GM23338 (cell line): ENCODE measurements around the gene PNPLA2. TPM values are rescaled to one million over a fixed set of nuclear protein-coding genes. Genes with fewer than 3 reads are reported as not detected.

Source experiments
- ATAC-seq: fragments of 200-7000 bp; cut with Tn5 transposase; 3 replicates; pipeline ENCODE4 v1.9.1; 2020
- DNase-seq: peaks from one replicate; pipeline ENCODE4 v3.0.0-alpha.2; 2015; ENCODE audit warnings: low spot score
- H2AFZ ChIP-seq: fragments of 200-600 bp; sonication (generic); 2 replicates; pipeline ENCODE4 v1.8.0; 2016; ENCODE audit warnings: antibody characterized with exemption, mild to moderate bottlenecking, moderate library complexity
- H3F3A ChIP-seq: fragments of 200-600 bp; sonication (generic); replicated peaks from 2 replicates; pipeline ENCODE4 v1.8.0; 2017; ENCODE audit warnings: antibody characterized with exemption, mixed run types, low read depth
- H3K27ac ChIP-seq: fragments of 200-600 bp; sonication (generic); 2 replicates; pipeline ENCODE4 v1.6.1; 2016; ENCODE audit warnings: low read depth
- H3K27me3 ChIP-seq: fragments of 200-600 bp; sonication (generic); 2 replicates; pipeline ENCODE4 v1.8.0; 2016; ENCODE audit warnings: mild to moderate bottlenecking, mixed run types, moderate library complexity; ENCODE audit not compliant: insufficient read depth
- H3K36me3 ChIP-seq: fragments of 200-600 bp; sonication (generic); 2 replicates; pipeline ENCODE4 v1.8.0; 2016; ENCODE audit warnings: mild to moderate bottlenecking; ENCODE audit not compliant: insufficient read depth
- H3K4me1 ChIP-seq: fragments of 200-600 bp; sonication (generic); 2 replicates; pipeline ENCODE4 v1.8.0; 2016; ENCODE audit warnings: mild to moderate bottlenecking, moderate library complexity; ENCODE audit not compliant: insufficient read depth
- H3K4me2 ChIP-seq: fragments of 200-600 bp; sonication (generic); 2 replicates; pipeline ENCODE4 v1.7.1; 2017; ENCODE audit warnings: mixed run types
- H3K4me3 ChIP-seq: fragments of 200-600 bp; sonication (generic); 2 replicates; pipeline ENCODE4 v1.6.1; 2016; ENCODE audit warnings: mixed run types
- H3K79me2 ChIP-seq: fragments of 200-600 bp; sonication (generic); replicated peaks from 2 replicates; pipeline ENCODE4 v1.8.0; 2017; ENCODE audit warnings: mild to moderate bottlenecking; ENCODE audit not compliant: insufficient read depth
- H3K9me2 ChIP-seq: fragments of 200-600 bp; sonication (generic); 2 replicates; pipeline ENCODE4 v1.8.0; 2017; ENCODE audit not compliant: insufficient read depth
- H4K20me1 ChIP-seq: fragments of 200-600 bp; sonication (generic); replicated peaks from 2 replicates; pipeline ENCODE4 v1.8.0; 2017; ENCODE audit warnings: mild to moderate bottlenecking; ENCODE audit not compliant: insufficient read depth
- H3K27ac Mint-ChIP-seq: 2 replicates; pipeline ENCODE4 v1.8.0; 2020; ENCODE audit warnings: inconsistent platforms, mild to moderate bottlenecking, moderate library complexity, mixed read lengths
- H3K27me3 Mint-ChIP-seq: 3 replicates; pipeline ENCODE4 v1.8.0; 2022; ENCODE audit warnings: low read depth, mild to moderate bottlenecking, moderate library complexity, mixed read lengths, inconsistent platforms; ENCODE audit not compliant: insufficient read depth, poor library complexity
- H3K36me3 Mint-ChIP-seq: 3 replicates; pipeline ENCODE4 v1.8.0; 2021; ENCODE audit warnings: low read depth, mild to moderate bottlenecking, inconsistent platforms, moderate library complexity, mixed read lengths
- H3K4me1 Mint-ChIP-seq: 3 replicates; pipeline ENCODE4 v1.8.0; 2020; ENCODE audit warnings: mild to moderate bottlenecking, inconsistent platforms, mixed read lengths
- H3K4me3 Mint-ChIP-seq: 3 replicates; pipeline ENCODE4 v1.8.0; 2021; ENCODE audit warnings: moderate library complexity, mild to moderate bottlenecking, inconsistent platforms, mixed read lengths
- H3K9me3 Mint-ChIP-seq: 3 replicates; pipeline ENCODE4 v1.8.0; 2020; ENCODE audit warnings: moderate library complexity, mild to moderate bottlenecking, inconsistent platforms, mixed read lengths
- CREB1 ChIP-seq: fragments of 250-450 bp; sonication (Bioruptor Pico); IDR thresholded peaks from 2 replicates; pipeline ENCODE4 v1.5.0; 2020; ENCODE audit warnings: low read depth, mild to moderate bottlenecking, moderate library complexity
- ETS1 ChIP-seq: IDR thresholded peaks from 2 replicates; pipeline ENCODE4 v1.6.1; 2016; ENCODE audit warnings: antibody characterized with exemption
- EZH2 ChIP-seq: fragments of 200-600 bp; sonication (generic); IDR thresholded peaks from one replicate; pipeline ENCODE4 v1.8.0; 2017; ENCODE audit warnings: antibody characterized with exemption, mild to moderate bottlenecking, low read depth; ENCODE audit not compliant: unreplicated experiment
- EZH2phosphoT487 ChIP-seq: fragments of 200-600 bp; sonication (generic); IDR thresholded peaks from one replicate; pipeline ENCODE4 v1.8.1; 2018; ENCODE audit warnings: antibody characterized with exemption; ENCODE audit not compliant: unreplicated experiment
- JUNB ChIP-seq: IDR thresholded peaks from one replicate; pipeline ENCODE4 v1.6.1; 2016; ENCODE audit warnings: antibody characterized with exemption; ENCODE audit not compliant: unreplicated experiment
- NANOG ChIP-seq: IDR thresholded peaks from 2 replicates; pipeline ENCODE4 v1.6.1; 2016; ENCODE audit warnings: antibody characterized with exemption, borderline replicate concordance
- POLR2AphosphoS5 ChIP-seq: IDR thresholded peaks from 2 replicates; pipeline ENCODE4 v1.6.1; 2016; ENCODE audit warnings: antibody characterized with exemption, low read depth
- STAT1 ChIP-seq: IDR thresholded peaks from one replicate; pipeline ENCODE4 v1.6.1; 2016; ENCODE audit warnings: antibody characterized with exemption; ENCODE audit not compliant: unreplicated experiment
- ZNF114 ChIP-seq: fragments of 250-450 bp; sonication (Bioruptor Pico); IDR thresholded peaks from 2 replicates; pipeline ENCODE4 v1.5.0; 2020; ENCODE audit warnings: mild to moderate bottlenecking, moderate library complexity
- ZNF331 ChIP-seq: fragments of 250-450 bp; sonication (Bioruptor Pico); IDR thresholded peaks from 2 replicates; pipeline ENCODE4 v1.5.0; 2020; ENCODE audit warnings: low read depth, mild to moderate bottlenecking, moderate library complexity
- polyA plus RNA-seq: library from polyadenylated mRNA; unstranded; fragments of >200 nt; fragmentation: Nextera tagmentation; extraction: Ambion mirVana; gene quantifications from 2 replicates; pipeline ENCODE4 v1.2.1, GENCODE V29; 2016
- total RNA-seq: library from RNA; depleted of rRNA; stranded (reverse); fragments of >200 nt; shearing (Covaris generic); gene quantifications from 2 replicates; pipeline ENCODE4 v1.2.3, GENCODE V29; 2014
- TF ChIP-seq, protein P1 (sequence below): IDR thresholded peaks from one replicate; pipeline ENCODE4 v1.6.1; 2018; ENCODE audit warnings: antibody characterized with exemption; ENCODE audit not compliant: unreplicated experiment
- TF ChIP-seq, protein P2 (sequence below), 2 experiments: fragments of 200-600 bp in 1 of 2; sonication (generic) in 1 of 2; conservative IDR thresholded peaks; 2 replicates each; pipeline versions ENCODE4 v1.5.1 to v1.6.1; 2016 to 2017; ENCODE audit warnings: antibody characterized with exemption in 2 of 2, low read depth in 2 of 2, mild to moderate bottlenecking in 2 of 2, moderate library complexity in 1 of 2

PNPLA2 gene
- total and polyA plus RNA-seq, 2 experiments from 2014 or later: 31.1 to 45.6 TPM

GRCh38 chr11:791658-792534, 26.8 kb upstream of the PNPLA2 start (continued):
- TF ChIP-seq CREB1 (no peak), ZNF331 (no peak), ZNF114 (no peak), ETS1 (no peak), EZH2phosphoT487 (no peak), EZH2 (no peak), NANOG (no peak), STAT1 (no peak)

DNA sequence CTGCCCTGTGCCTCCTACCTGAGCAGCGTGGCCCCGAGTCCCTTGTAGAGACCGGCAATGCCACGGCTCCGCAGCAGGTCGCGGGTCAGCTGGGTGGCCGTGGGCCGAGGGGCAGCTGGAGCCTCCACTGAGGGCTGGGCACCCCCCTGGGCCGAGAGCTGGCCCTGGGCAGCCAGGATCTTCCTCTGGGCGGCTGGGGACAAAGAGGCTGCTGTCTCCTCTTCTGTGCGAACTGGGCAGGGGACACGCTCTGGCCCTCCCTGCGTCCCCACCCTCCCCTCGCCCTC, 26.2 kb upstream of the PNPLA2 start:
- DNase-seq (no peak), ATAC-seq (no peak)
- Mint-ChIP-seq H3K36me3 (peaks cover 6% of the 10 kb centered on the region; the same call in 1 of the 3 replicates), H3K27me3 (peaks cover 15% of the 10 kb centered on the region), H3K4me1 (peaks cover 32% of the 10 kb centered on the region), H3K27ac (no peak overlapping the region), H3K4me3 (no peak overlapping the region), H3K9me3 (no peaks in the 10 kb centered on the region)
- H3K9me2 ChIP-seq: no peaks in the 10 kb centered on the region
- no peaks in the 10 kb centered on the region for H3K36me3 ChIP-seq
- H3K27ac ChIP-seq: no peak overlapping the region
- no peak overlapping the region for H2AFZ ChIP-seq
- H3K4me3 ChIP-seq: no peak overlapping the region
- no peaks in the 10 kb centered on the region; the same call in 1 of the 2 replicates for H3K79me2 ChIP-seq
- peaks cover 13% of the 10 kb centered on the region for H3F3A ChIP-seq
- no peaks in the 10 kb centered on the region for H3K27me3 ChIP-seq
- H4K20me1 ChIP-seq: peaks cover 3% of the 10 kb centered on the region; the same call in 1 of the 2 replicates
- no peak overlapping the region for H3K4me2 ChIP-seq
- H3K4me1 ChIP-seq: peaks cover 23% of the 10 kb centered on the region; the same call in 1 of the 2 replicates
- TF ChIP-seq, protein P1, sequence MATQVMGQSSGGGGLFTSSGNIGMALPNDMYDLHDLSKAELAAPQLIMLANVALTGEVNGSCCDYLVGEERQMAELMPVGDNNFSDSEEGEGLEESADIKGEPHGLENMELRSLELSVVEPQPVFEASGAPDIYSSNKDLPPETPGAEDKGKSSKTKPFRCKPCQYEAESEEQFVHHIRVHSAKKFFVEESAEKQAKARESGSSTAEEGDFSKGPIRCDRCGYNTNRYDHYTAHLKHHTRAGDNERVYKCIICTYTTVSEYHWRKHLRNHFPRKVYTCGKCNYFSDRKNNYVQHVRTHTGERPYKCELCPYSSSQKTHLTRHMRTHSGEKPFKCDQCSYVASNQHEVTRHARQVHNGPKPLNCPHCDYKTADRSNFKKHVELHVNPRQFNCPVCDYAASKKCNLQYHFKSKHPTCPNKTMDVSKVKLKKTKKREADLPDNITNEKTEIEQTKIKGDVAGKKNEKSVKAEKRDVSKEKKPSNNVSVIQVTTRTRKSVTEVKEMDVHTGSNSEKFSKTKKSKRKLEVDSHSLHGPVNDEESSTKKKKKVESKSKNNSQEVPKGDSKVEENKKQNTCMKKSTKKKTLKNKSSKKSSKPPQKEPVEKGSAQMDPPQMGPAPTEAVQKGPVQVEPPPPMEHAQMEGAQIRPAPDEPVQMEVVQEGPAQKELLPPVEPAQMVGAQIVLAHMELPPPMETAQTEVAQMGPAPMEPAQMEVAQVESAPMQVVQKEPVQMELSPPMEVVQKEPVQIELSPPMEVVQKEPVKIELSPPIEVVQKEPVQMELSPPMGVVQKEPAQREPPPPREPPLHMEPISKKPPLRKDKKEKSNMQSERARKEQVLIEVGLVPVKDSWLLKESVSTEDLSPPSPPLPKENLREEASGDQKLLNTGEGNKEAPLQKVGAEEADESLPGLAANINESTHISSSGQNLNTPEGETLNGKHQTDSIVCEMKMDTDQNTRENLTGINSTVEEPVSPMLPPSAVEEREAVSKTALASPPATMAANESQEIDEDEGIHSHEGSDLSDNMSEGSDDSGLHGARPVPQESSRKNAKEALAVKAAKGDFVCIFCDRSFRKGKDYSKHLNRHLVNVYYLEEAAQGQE: no peak
- TF ChIP-seq, protein P2, sequence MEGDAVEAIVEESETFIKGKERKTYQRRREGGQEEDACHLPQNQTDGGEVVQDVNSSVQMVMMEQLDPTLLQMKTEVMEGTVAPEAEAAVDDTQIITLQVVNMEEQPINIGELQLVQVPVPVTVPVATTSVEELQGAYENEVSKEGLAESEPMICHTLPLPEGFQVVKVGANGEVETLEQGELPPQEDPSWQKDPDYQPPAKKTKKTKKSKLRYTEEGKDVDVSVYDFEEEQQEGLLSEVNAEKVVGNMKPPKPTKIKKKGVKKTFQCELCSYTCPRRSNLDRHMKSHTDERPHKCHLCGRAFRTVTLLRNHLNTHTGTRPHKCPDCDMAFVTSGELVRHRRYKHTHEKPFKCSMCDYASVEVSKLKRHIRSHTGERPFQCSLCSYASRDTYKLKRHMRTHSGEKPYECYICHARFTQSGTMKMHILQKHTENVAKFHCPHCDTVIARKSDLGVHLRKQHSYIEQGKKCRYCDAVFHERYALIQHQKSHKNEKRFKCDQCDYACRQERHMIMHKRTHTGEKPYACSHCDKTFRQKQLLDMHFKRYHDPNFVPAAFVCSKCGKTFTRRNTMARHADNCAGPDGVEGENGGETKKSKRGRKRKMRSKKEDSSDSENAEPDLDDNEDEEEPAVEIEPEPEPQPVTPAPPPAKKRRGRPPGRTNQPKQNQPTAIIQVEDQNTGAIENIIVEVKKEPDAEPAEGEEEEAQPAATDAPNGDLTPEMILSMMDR (conservative IDR thresholded peaks at IDR 0.05; ENCODE audit: low read depth in 2 of 2): no peak
- no peak for TF ChIP-seq POLR2AphosphoS5
- TF ChIP-seq ETS1: no peak
- no peak for TF ChIP-seq ZNF114
- TF ChIP-seq EZH2: no peak
- no peak for TF ChIP-seq CREB1
- no peak for TF ChIP-seq JUNB
- no peak for TF ChIP-seq EZH2phosphoT487
